ENCODE measurements around the gene JUP.
"Not testable (repeated sequence)": the region's sequence is repeated elsewhere in the genome, so short reads cannot be mapped to it uniquely, and the experiment has no call there.

Gene JUP

GRCh38 chr17:41786227-41787020, at the start of gene JUP:
Gene JUP, minus strand, starts transcription at chr17:41786711. Its CDS starts 14,857 bp downstream, at chr17:41771854.
- Histone ChIP-seq H3K9ac (ENCODE audit: low read length) (peak within 1 kb of the TSS; percentile 77), H3K9me3 (ENCODE audit: control insufficient read depth, insufficient read depth, low read depth, low read length) (no peaks in the 10 kb centered on the region), H3K36me3 (ENCODE audit: control insufficient read depth, insufficient read depth, low read length) (no peaks in the 10 kb centered on the region), H3K4me3 (ENCODE audit: low read depth, low read length) (peak within 1 kb of the TSS; percentile 80), H3K27ac (ENCODE audit: low read depth, low read length) (peak within 1 kb of the TSS; percentile 66; the same call in 1 of the 2 replicates), H3K27me3 (ENCODE audit: control insufficient read depth, insufficient read depth, low read length) (peaks cover 15% of the 10 kb centered on the region), H3K4me1 (ENCODE audit: control insufficient read depth, insufficient read depth, low read length) (peaks cover 32% of the 10 kb centered on the region)

GRCh38 chr17:41835800-41836549, 49.5 kb upstream of the JUP start, which contains the start of gene NT5C3B:
Gene NT5C3B, minus strand, starts transcription at chr17:41836232. Its CDS starts 39 bp downstream, at chr17:41836193.
- Histone ChIP-seq H3K27ac (ENCODE audit: low read depth, low read length) (no peak within 1 kb of the TSS), H3K9me3 (ENCODE audit: control insufficient read depth, insufficient read depth, low read depth, low read length) (no peaks in the 10 kb centered on the region), H3K36me3 (ENCODE audit: control insufficient read depth, insufficient read depth, low read length) (peaks cover 21% of the 10 kb centered on the region), H3K27me3 (ENCODE audit: control insufficient read depth, insufficient read depth, low read length) (peaks cover 5% of the 10 kb centered on the region; the same call in 1 of the 2 replicates), H3K9ac (ENCODE audit: low read length) (peak within 1 kb of the TSS; percentile 46), H3K4me3 (ENCODE audit: low read depth, low read length) (peak within 1 kb of the TSS; percentile 66), H3K4me1 (ENCODE audit: control insufficient read depth, insufficient read depth, low read length) (peaks cover 8% of the 10 kb centered on the region; the same call in 1 of the 2 replicates)

GRCh38 chr17:41835214-41835799, 48.8 kb upstream of the JUP start:
- Histone ChIP-seq H3K4me3 (ENCODE audit: low read depth, low read length) (peak overlapping the region; percentile 66), H3K27ac (ENCODE audit: low read depth, low read length) (no peak overlapping the region), H3K9ac (ENCODE audit: low read length) (peak overlapping the region; percentile 46)

GRCh38 chr17:41829961-41830360, 43.5 kb upstream of the JUP start:
- H3K9me3 ChIP-seq (ENCODE audit: control insufficient read depth, insufficient read depth, low read depth, low read length); H3K4me3 ChIP-seq (ENCODE audit: low read depth, low read length); H3K4me1 ChIP-seq (ENCODE audit: control insufficient read depth, insufficient read depth, low read length); H3K27me3 ChIP-seq (ENCODE audit: control insufficient read depth, insufficient read depth, low read length); H3K9ac ChIP-seq (ENCODE audit: low read length); H3K27ac ChIP-seq (ENCODE audit: low read depth, low read length): not testable (repeated sequence)
- H3K36me3 ChIP-seq (ENCODE audit: control insufficient read depth, insufficient read depth, low read length) = peaks cover 68% of the 10 kb centered on the region

More at GRCh38 chr17:41835214-41835799, 48.8 kb upstream of the JUP start:
- Histone ChIP-seq H3K27me3 (ENCODE audit: control insufficient read depth, insufficient read depth, low read length) (peaks cover 5% of the 10 kb centered on the region; the same call in 1 of the 2 replicates), H3K9me3 (ENCODE audit: control insufficient read depth, insufficient read depth, low read depth, low read length) (no peaks in the 10 kb centered on the region), H3K4me1 (ENCODE audit: control insufficient read depth, insufficient read depth, low read length) (peaks cover 8% of the 10 kb centered on the region; the same call in 1 of the 2 replicates), H3K36me3 (ENCODE audit: control insufficient read depth, insufficient read depth, low read length) (peaks cover 26% of the 10 kb centered on the region)

GRCh38 chr17:41825175-41825845, 38.8 kb upstream of the JUP start:
- H3K36me3 ChIP-seq (ENCODE audit: control insufficient read depth, insufficient read depth, low read length) = peaks cover 63% of the 10 kb centered on the region

GRCh38 chr17:41824086-41824485, 37.6 kb upstream of the JUP start:
- Histone ChIP-seq H3K9ac (ENCODE audit: low read length) (no peak overlapping the region), H3K9me3 (ENCODE audit: control insufficient read depth, insufficient read depth, low read depth, low read length) (no peaks in the 10 kb centered on the region), H3K36me3 (ENCODE audit: control insufficient read depth, insufficient read depth, low read length) (peaks cover 64% of the 10 kb centered on the region), H3K27ac (ENCODE audit: low read depth, low read length) (no peak overlapping the region), H3K4me3 (ENCODE audit: low read depth, low read length) (no peak overlapping the region), H3K4me1 (ENCODE audit: control insufficient read depth, insufficient read depth, low read length) (peaks cover 8% of the 10 kb centered on the region), H3K27me3 (ENCODE audit: control insufficient read depth, insufficient read depth, low read length) (no peaks in the 10 kb centered on the region)

More at GRCh38 chr17:41825175-41825845, 38.8 kb upstream of the JUP start:
- Histone ChIP-seq H3K9ac (ENCODE audit: low read length) (no peak overlapping the region), H3K4me3 (ENCODE audit: low read depth, low read length) (no peak overlapping the region), H3K4me1 (ENCODE audit: control insufficient read depth, insufficient read depth, low read length) (no peaks in the 10 kb centered on the region), H3K27me3 (ENCODE audit: control insufficient read depth, insufficient read depth, low read length) (no peaks in the 10 kb centered on the region), H3K27ac (ENCODE audit: low read depth, low read length) (no peak overlapping the region), H3K9me3 (ENCODE audit: control insufficient read depth, insufficient read depth, low read depth, low read length) (no peaks in the 10 kb centered on the region)

- no peak overlapping the region for H3K9ac ChIP-seq (ENCODE audit: low read length)
- peaks cover 10% of the 10 kb centered on the region for H3K4me1 ChIP-seq (ENCODE audit: control insufficient read depth, insufficient read depth, low read length)
- H3K4me3 ChIP-seq (ENCODE audit: low read depth, low read length) = no peak overlapping the region
- no peaks in the 10 kb centered on the region for H3K27me3 ChIP-seq (ENCODE audit: control insufficient read depth, insufficient read depth, low read length)
- H3K9me3 ChIP-seq (ENCODE audit: control insufficient read depth, insufficient read depth, low read depth, low read length) = no peaks in the 10 kb centered on the region
- H3K36me3 ChIP-seq (ENCODE audit: control insufficient read depth, insufficient read depth, low read length) = peaks cover 61% of the 10 kb centered on the region
- no peak overlapping the region for H3K27ac ChIP-seq (ENCODE audit: low read depth, low read length)
Observed at GRCh38 chr17:41823580-41823979, 37.1 kb upstream of the JUP start.

GRCh38 chr17:41823141-41823524, 36.6 kb upstream of the JUP start:
- Histone ChIP-seq H3K9me3 (ENCODE audit: control insufficient read depth, insufficient read depth, low read depth, low read length) (no peaks in the 10 kb centered on the region), H3K4me3 (ENCODE audit: low read depth, low read length) (no peak overlapping the region), H3K4me1 (ENCODE audit: control insufficient read depth, insufficient read depth, low read length) (peaks cover 10% of the 10 kb centered on the region), H3K27ac (ENCODE audit: low read depth, low read length) (no peak overlapping the region), H3K9ac (ENCODE audit: low read length) (no peak overlapping the region), H3K36me3 (ENCODE audit: control insufficient read depth, insufficient read depth, low read length) (peaks cover 62% of the 10 kb centered on the region), H3K27me3 (ENCODE audit: control insufficient read depth, insufficient read depth, low read length) (no peaks in the 10 kb centered on the region)

- peaks cover 60% of the 10 kb centered on the region for H3K36me3 ChIP-seq (ENCODE audit: control insufficient read depth, insufficient read depth, low read length)
- no peak overlapping the region for H3K9ac ChIP-seq (ENCODE audit: low read length)
- H3K4me3 ChIP-seq (ENCODE audit: low read depth, low read length) = no peak overlapping the region
- H3K27ac ChIP-seq (ENCODE audit: low read depth, low read length) = no peak overlapping the region
- peaks cover 10% of the 10 kb centered on the region for H3K4me1 ChIP-seq (ENCODE audit: control insufficient read depth, insufficient read depth, low read length)
- H3K9me3 ChIP-seq (ENCODE audit: control insufficient read depth, insufficient read depth, low read depth, low read length) = no peaks in the 10 kb centered on the region
- no peaks in the 10 kb centered on the region for H3K27me3 ChIP-seq (ENCODE audit: control insufficient read depth, insufficient read depth, low read length)
Observed at GRCh38 chr17:41822216-41823140, 36.0 kb upstream of the JUP start.

GRCh38 chr17:41821776-41822175, 35.3 kb upstream of the JUP start:
- peaks cover 64% of the 10 kb centered on the region for H3K36me3 ChIP-seq (ENCODE audit: control insufficient read depth, insufficient read depth, low read length)
- H3K27ac ChIP-seq (ENCODE audit: low read depth, low read length) = no peak overlapping the region
- peaks cover 10% of the 10 kb centered on the region for H3K4me1 ChIP-seq (ENCODE audit: control insufficient read depth, insufficient read depth, low read length)
- no peak overlapping the region for H3K4me3 ChIP-seq (ENCODE audit: low read depth, low read length)
- H3K9me3 ChIP-seq (ENCODE audit: control insufficient read depth, insufficient read depth, low read depth, low read length) = no peaks in the 10 kb centered on the region
- H3K9ac ChIP-seq (ENCODE audit: low read length) = no peak overlapping the region
- H3K27me3 ChIP-seq (ENCODE audit: control insufficient read depth, insufficient read depth, low read length) = no peaks in the 10 kb centered on the region
